Natural killer cell (primary cell): Measurements from ENCODE around the gene SH3TC1. TPM values are rescaled to one million over a fixed set of nuclear protein-coding genes. Genes with fewer than 3 reads are reported as not detected.

ENCODE experiments used
- ATAC-seq, 3 donors: fragments of 150-1000 bp in 2 of 3; fragments of 200-7000 bp in 1 of 3; cut with Tn5 transposase; 1 replicate in 1 of 3; 2 replicates in 2 of 3; pipeline ENCODE4 v1.10.0; 2021; ENCODE audit warnings: mild to moderate bottlenecking in 2 of 3, moderate library complexity in 2 of 3
- DNase-seq, 2 donors: peaks; one replicate each; pipeline versions ENCODE4 v3.0.0 to v3.0.0-alpha.2; 2013 to 2021; ENCODE audit warnings: mixed read lengths in 1 of 2
- H3K27ac ChIP-seq: one replicate; pipeline ENCODE4 v1.5.1; 2013; ENCODE audit warnings: mild to moderate bottlenecking, low read length
- H3K27me3 ChIP-seq: one replicate; pipeline ENCODE4 v1.6.1; 2013; ENCODE audit warnings: low read length; ENCODE audit not compliant: control insufficient read depth, insufficient read depth
- H3K36me3 ChIP-seq: one replicate; pipeline ENCODE4 v1.6.1; 2013; ENCODE audit warnings: low read length; ENCODE audit not compliant: control insufficient read depth, insufficient read depth
- H3K4me1 ChIP-seq: one replicate; pipeline ENCODE4 v1.6.1; 2013; ENCODE audit warnings: low read length; ENCODE audit not compliant: control insufficient read depth, insufficient read depth
- H3K4me3 ChIP-seq: one replicate; pipeline ENCODE4 v1.5.1; 2013; ENCODE audit warnings: low read length
- H3K9me3 ChIP-seq: one replicate; pipeline ENCODE4 v1.6.1; 2013; ENCODE audit warnings: low read length; ENCODE audit not compliant: control insufficient read depth, insufficient read depth
- H3K27ac Mint-ChIP-seq, 2 donors: one replicate each; pipeline ENCODE4 v1.8.0; 2022; ENCODE audit warnings: mild to moderate bottlenecking in 2 of 2, mixed read lengths in 2 of 2, moderate library complexity in 1 of 2
- H3K27me3 Mint-ChIP-seq, 2 donors: one replicate each; pipeline ENCODE4 v1.8.0; 2022; ENCODE audit warnings: low read depth in 2 of 2, mixed read lengths in 2 of 2
- H3K36me3 Mint-ChIP-seq: one replicate; pipeline ENCODE4 v1.8.0; 2022; ENCODE audit warnings: mixed read lengths
- H3K4me1 Mint-ChIP-seq, 2 donors: one replicate each; pipeline ENCODE4 v1.8.0; 2022; ENCODE audit warnings: mixed read lengths in 2 of 2
- H3K4me3 Mint-ChIP-seq: one replicate; pipeline ENCODE4 v1.8.0; 2022; ENCODE audit warnings: mild to moderate bottlenecking, moderate library complexity, mixed read lengths
- H3K9me3 Mint-ChIP-seq, 2 donors: one replicate each; pipeline ENCODE4 v1.8.0; 2022; ENCODE audit warnings: mixed read lengths in 2 of 2
- WGBS: methylation state at CpG from one replicate; pipeline ENCODE4 v1.1.7; 2013; ENCODE audit warnings: missing lambda C conversion rate; ENCODE audit not compliant: insufficient coverage; 5-methylcytosine and 5-hydroxymethylcytosine counted together
- intact Hi-C: fragments of 100-400 bp; cut with micrococcal nuclease; formaldehyde crosslinking; loops from one replicate; pipeline ENCODE4 v1.14.2; 2022
- total RNA-seq, 4 donors: library from RNA; stranded (reverse); fragments of 120-200 nt in 1 of 4; gene quantifications; one replicate each; pipeline versions ENCODE4 v1.2.3 to v1.2.4, GENCODE V29; 2013 to 2022
- TF ChIP-seq, protein P1 (sequence below): fragments of 200-600 bp; IDR thresholded peaks from one replicate; pipeline ENCODE4 v1.8.0; 2022; ENCODE audit warnings: antibody characterized with exemption

SH3TC1 gene
- total RNA-seq, 3 donors from 2014 or later (not counting 1 experiment from before 2014, with no cell fraction given), result 50.1 to 61.7 (median 54.9) TPM

DNA sequence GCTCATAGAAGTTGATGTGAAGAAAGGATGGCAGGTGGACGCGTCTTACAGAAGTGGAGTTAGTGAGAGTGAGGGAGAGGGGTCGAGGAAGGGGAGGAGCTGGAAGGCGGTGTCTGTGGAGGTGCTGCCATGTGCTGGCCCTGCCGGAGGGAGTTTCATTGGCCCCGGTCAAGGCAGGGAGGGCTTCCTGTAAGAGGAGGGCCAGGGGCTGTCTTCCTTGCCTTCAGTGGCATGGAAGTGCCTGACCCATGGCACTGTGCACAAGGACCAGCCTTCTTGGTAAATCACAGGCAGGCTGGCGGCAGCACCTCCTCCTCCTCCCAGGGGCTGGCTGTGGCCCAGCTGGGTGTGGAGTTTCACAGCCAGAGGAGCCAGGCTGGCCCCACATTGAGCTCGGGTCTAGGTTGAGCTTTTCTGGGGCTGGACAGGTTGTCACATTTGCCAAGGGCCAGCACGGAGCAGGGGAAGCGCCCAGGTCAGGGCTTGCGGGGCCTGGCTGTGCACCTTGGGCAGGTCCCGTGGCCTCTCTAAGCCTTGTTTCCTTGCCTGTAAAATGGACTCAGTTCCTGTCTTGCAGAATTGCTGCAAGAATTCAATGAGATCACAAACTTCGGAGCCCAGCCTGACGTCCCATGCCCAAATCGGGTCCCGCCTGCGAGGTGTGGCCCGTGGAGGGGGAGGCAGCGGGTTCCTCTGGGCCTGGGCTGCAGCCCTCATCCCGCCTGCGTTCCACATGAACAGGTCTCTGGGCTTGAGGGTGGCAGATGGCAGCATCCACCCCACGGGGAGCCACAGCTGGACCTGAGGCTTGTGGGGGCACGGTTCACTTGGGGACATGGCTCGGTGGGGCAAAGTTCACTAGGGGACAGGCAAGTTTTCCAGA lies 77.5 kb downstream of the SH3TC1 start:
- Mint-ChIP-seq H3K27me3 (peaks cover under 1 to 9% of the 10 kb centered on the region in 2 donors), H3K36me3 (no peaks in the 10 kb centered on the region), H3K27ac (no peak overlapping the region), H3K9me3 (no peaks in the 10 kb centered on the region), H3K4me3 (no peak overlapping the region), H3K4me1 (peaks cover 0 to 8% of the 10 kb centered on the region in 2 donors)
- Histone ChIP-seq H3K27ac (no peak overlapping the region), H3K4me1 (peaks cover 9% of the 10 kb centered on the region), H3K27me3 (no peaks in the 10 kb centered on the region), H3K9me3 (no peaks in the 10 kb centered on the region), H3K36me3 (no peaks in the 10 kb centered on the region), H3K4me3 (no peak overlapping the region)
- intact Hi-C loops, result no loop called here
- ATAC-seq (no peak), DNase-seq (no peak)
- 84% methylated on average over 24 of the region's 24 CpGs for WGBS
- TF ChIP-seq, protein P1, sequence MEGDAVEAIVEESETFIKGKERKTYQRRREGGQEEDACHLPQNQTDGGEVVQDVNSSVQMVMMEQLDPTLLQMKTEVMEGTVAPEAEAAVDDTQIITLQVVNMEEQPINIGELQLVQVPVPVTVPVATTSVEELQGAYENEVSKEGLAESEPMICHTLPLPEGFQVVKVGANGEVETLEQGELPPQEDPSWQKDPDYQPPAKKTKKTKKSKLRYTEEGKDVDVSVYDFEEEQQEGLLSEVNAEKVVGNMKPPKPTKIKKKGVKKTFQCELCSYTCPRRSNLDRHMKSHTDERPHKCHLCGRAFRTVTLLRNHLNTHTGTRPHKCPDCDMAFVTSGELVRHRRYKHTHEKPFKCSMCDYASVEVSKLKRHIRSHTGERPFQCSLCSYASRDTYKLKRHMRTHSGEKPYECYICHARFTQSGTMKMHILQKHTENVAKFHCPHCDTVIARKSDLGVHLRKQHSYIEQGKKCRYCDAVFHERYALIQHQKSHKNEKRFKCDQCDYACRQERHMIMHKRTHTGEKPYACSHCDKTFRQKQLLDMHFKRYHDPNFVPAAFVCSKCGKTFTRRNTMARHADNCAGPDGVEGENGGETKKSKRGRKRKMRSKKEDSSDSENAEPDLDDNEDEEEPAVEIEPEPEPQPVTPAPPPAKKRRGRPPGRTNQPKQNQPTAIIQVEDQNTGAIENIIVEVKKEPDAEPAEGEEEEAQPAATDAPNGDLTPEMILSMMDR, result no peak

DNA sequence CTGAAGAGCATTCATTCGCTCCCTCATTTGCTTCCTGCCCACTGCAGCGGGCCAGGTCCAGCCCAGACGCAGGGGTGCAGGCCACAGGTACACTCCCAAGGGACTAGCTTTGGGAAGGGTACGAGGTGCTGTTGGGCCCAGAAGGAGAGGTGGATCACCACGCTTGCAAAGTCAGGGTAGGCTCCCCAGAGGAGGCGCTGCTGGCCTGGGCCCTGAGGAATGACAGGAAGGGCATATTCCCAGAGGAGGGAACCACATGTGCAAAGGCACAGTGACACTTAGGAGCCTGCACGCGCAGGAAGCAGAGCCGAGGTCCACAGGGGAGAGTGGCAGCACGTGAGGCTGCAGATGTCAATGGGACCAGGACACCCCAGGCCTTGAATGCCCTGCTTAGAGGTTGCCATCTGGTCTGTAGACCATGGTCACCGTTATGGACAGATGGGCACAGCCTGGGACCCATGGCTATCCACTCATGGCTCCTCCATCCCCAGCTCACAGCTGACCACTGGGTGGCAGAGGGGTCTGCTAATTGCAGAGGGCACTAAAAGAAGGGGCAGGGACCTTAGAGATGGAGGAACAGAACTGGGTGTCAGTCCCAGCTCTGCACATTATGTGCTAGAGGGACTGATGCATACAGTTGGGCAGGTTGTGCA lies 78.4 kb downstream of the SH3TC1 start:
- H3K9me3 Mint-ChIP-seq, result no peaks in the 10 kb centered on the region
- H3K36me3 Mint-ChIP-seq, result no peaks in the 10 kb centered on the region
- WGBS, result 90% methylated on average over 11 of the region's 11 CpGs
- DNase-seq (no peak), ATAC-seq (no peak)
- Histone ChIP-seq H3K4me1 (peaks cover 9% of the 10 kb centered on the region), H3K27me3 (no peaks in the 10 kb centered on the region), H3K4me3 (no peak overlapping the region), H3K36me3 (no peaks in the 10 kb centered on the region), H3K27ac (no peak overlapping the region), H3K9me3 (no peaks in the 10 kb centered on the region)
- no peak overlapping the region for H3K4me3 Mint-ChIP-seq
- TF ChIP-seq, protein P1, result no peak
- intact Hi-C loops, result no loop called here
- H3K27ac Mint-ChIP-seq, result no peak overlapping the region
- H3K27me3 Mint-ChIP-seq, result peaks cover 0 to 7% of the 10 kb centered on the region in 2 donors
- peaks cover 0 to 8% of the 10 kb centered on the region in 2 donors for H3K4me1 Mint-ChIP-seq

DNA sequence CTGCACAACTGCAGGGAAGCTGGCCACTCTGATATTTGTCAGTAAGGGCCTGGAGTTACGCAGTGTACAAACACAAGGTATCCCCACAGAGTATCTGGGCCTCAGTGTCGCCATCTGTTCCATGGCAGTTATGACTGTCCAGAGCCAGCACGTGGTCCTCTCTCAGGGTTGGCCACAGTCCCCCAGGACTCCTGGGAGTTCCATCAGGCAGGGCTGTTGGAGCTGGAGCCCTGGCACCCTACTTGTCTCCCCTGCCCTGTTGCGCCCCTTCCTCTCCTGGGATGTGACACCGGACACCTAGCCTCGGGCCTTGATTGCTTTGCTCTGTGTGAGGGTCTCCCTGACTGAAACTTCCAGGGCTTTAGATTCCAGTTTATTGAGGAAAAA lies 78.9 kb downstream of the SH3TC1 start:
- Mint-ChIP-seq H3K9me3 (no peaks in the 10 kb centered on the region), H3K36me3 (no peaks in the 10 kb centered on the region), H3K27ac (no peak overlapping the region), H3K4me1 (peaks cover 0 to 8% of the 10 kb centered on the region in 2 donors), H3K4me3 (no peak overlapping the region), H3K27me3 (peaks cover 0 to 7% of the 10 kb centered on the region in 2 donors)
- no peak for DNase-seq
- TF ChIP-seq, protein P1, result no peak
- H3K4me1 ChIP-seq, result peaks cover 9% of the 10 kb centered on the region
- H3K9me3 ChIP-seq, result no peaks in the 10 kb centered on the region
- H3K4me3 ChIP-seq, result no peak overlapping the region
- no peak overlapping the region for H3K27ac ChIP-seq
- intact Hi-C loops, result no loop called here
- WGBS, result 73% methylated on average over 6 of the region's 6 CpGs
- no peaks in the 10 kb centered on the region for H3K36me3 ChIP-seq
- no peak for ATAC-seq
- no peaks in the 10 kb centered on the region for H3K27me3 ChIP-seq
